Duodenal mucosa (tissue), 2 donors: ENCODE results near the gene IFIT3.
A peak's percentile ranks its signal among the peaks of the same experiment; 100 is the strongest.
"Not testable (repeated sequence)": the region's sequence is repeated elsewhere in the genome, so short reads cannot be mapped to it uniquely, and the experiment has no call there.

ENCODE experiments used
- H3K27ac ChIP-seq: one replicate; pipeline ENCODE4 v1.7.0; 2013; ENCODE audit warnings: low read depth, low read length
- H3K27me3 ChIP-seq, 2 donors: one replicate each; pipeline ENCODE4 v1.7.0; 2013; ENCODE audit warnings: low read length in 2 of 2, control low read depth in 1 of 2; ENCODE audit not compliant: insufficient read depth in 2 of 2, control insufficient read depth in 1 of 2
- H3K36me3 ChIP-seq, 2 donors: one replicate each; pipeline ENCODE4 v1.7.0; 2013; ENCODE audit warnings: low read length in 2 of 2, control low read depth in 1 of 2; ENCODE audit not compliant: insufficient read depth in 2 of 2, control insufficient read depth in 1 of 2
- H3K4me1 ChIP-seq, 2 donors: one replicate each; pipeline ENCODE4 v1.7.0; 2013; ENCODE audit warnings: low read length in 2 of 2, control low read depth in 1 of 2; ENCODE audit not compliant: insufficient read depth in 2 of 2, control insufficient read depth in 1 of 2
- H3K4me3 ChIP-seq, 2 donors: one replicate each; pipeline ENCODE4 v1.7.0; 2013; ENCODE audit warnings: low read length in 2 of 2, low read depth in 1 of 2
- H3K9ac ChIP-seq, 2 donors: one replicate each; pipeline ENCODE4 v1.7.0; 2013; ENCODE audit warnings: low read length in 2 of 2, low read depth in 1 of 2
- H3K9me3 ChIP-seq, 2 donors: one replicate each; pipeline ENCODE4 v1.7.0; 2013; ENCODE audit warnings: low read length in 2 of 2, control low read depth in 1 of 2; ENCODE audit not compliant: control insufficient read depth in 1 of 2

Gene IFIT3

GRCh38 chr10:89285303-89285702 is 42.5 kb upstream of the IFIT3 start:
- H3K27ac ChIP-seq, H3K4me3 ChIP-seq, H3K9me3 ChIP-seq, H3K27me3 ChIP-seq, H3K36me3 ChIP-seq, H3K9ac ChIP-seq, H3K4me1 ChIP-seq: not testable (repeated sequence)

- Histone ChIP-seq H3K36me3 (no peaks in the 10 kb centered on the region), H3K27ac (no peak overlapping the region), H3K4me1 (peaks cover 0 to 17% of the 10 kb centered on the region in 2 donors), H3K27me3 (no peaks in the 10 kb centered on the region), H3K4me3 (no peak overlapping the region), H3K9me3 (no peaks in the 10 kb centered on the region), H3K9ac (no peak overlapping the region)
Observed at GRCh38 chr10:89294721-89295239, 33.0 kb upstream of the IFIT3 start.

- H3K27ac ChIP-seq, result no peak overlapping the region
- H3K4me3 ChIP-seq, result no peak overlapping the region
- H3K36me3 ChIP-seq, result no peaks in the 10 kb centered on the region
- peaks cover 0 to 17% of the 10 kb centered on the region in 2 donors for H3K4me1 ChIP-seq
- no peaks in the 10 kb centered on the region for H3K27me3 ChIP-seq
- no peak overlapping the region for H3K9ac ChIP-seq
- H3K9me3 ChIP-seq, result no peaks in the 10 kb centered on the region
Observed at GRCh38 chr10:89295597-89295996, 32.2 kb upstream of the IFIT3 start.

GRCh38 chr10:89296220-89296648 is 31.6 kb upstream of the IFIT3 start:
- Histone ChIP-seq H3K9me3 (no peaks in the 10 kb centered on the region), H3K4me3 (no peak overlapping the region), H3K36me3 (no peaks in the 10 kb centered on the region), H3K27ac (no peak overlapping the region), H3K4me1 (peaks cover 3 to 22% of the 10 kb centered on the region in 2 donors), H3K27me3 (no peaks in the 10 kb centered on the region), H3K9ac (no peak overlapping the region)

GRCh38 chr10:89297356-89297755 is 30.4 kb upstream of the IFIT3 start:
- Histone ChIP-seq H3K4me1 (peaks cover 5 to 24% of the 10 kb centered on the region in 2 donors), H3K27me3 (no peaks in the 10 kb centered on the region), H3K36me3 (no peaks in the 10 kb centered on the region), H3K9me3 (no peaks in the 10 kb centered on the region), H3K4me3 (no peak overlapping the region), H3K9ac (no peak overlapping the region), H3K27ac (no peak overlapping the region)

GRCh38 chr10:89297791-89298190 is 30.0 kb upstream of the IFIT3 start:
- H3K9ac ChIP-seq, result no peak overlapping the region
- no peak overlapping the region for H3K27ac ChIP-seq
- peaks cover 9 to 24% of the 10 kb centered on the region in 2 donors for H3K4me1 ChIP-seq

GRCh38 chr10:89299031-89299430 is 28.8 kb upstream of the IFIT3 start:
- H3K4me1 ChIP-seq, result peaks cover 20 to 31% of the 10 kb centered on the region in 2 donors

More at GRCh38 chr10:89297791-89298190, 30.0 kb upstream of the IFIT3 start:
- Histone ChIP-seq H3K4me3 (no peak overlapping the region), H3K27me3 (no peaks in the 10 kb centered on the region), H3K9me3 (no peaks in the 10 kb centered on the region), H3K36me3 (no peaks in the 10 kb centered on the region)

GRCh38 chr10:89301232-89301631 is 26.6 kb upstream of the IFIT3 start:
- H3K36me3 ChIP-seq, result peaks cover 4 to 5% of the 10 kb centered on the region in 2 donors
- peak overlapping the region; percentile 55 to 57 for H3K9ac ChIP-seq
- H3K4me1 ChIP-seq, result peaks cover 20 to 23% of the 10 kb centered on the region in 2 donors
- H3K27me3 ChIP-seq, result no peaks in the 10 kb centered on the region
- peak overlapping the region; percentile 69 to 70 for H3K4me3 ChIP-seq
- no peaks in the 10 kb centered on the region for H3K9me3 ChIP-seq
- H3K27ac ChIP-seq, result peak overlapping the region; percentile 79

More at GRCh38 chr10:89299031-89299430, 28.8 kb upstream of the IFIT3 start:
- no peaks in the 10 kb centered on the region for H3K9me3 ChIP-seq
- no peak overlapping the region for H3K9ac ChIP-seq
- H3K27me3 ChIP-seq, result no peaks in the 10 kb centered on the region
- no peak overlapping the region for H3K4me3 ChIP-seq
- no peaks in the 10 kb centered on the region for H3K36me3 ChIP-seq
- H3K27ac ChIP-seq, result no peak overlapping the region

GRCh38 chr10:89301721-89302445 is 25.9 kb upstream of the IFIT3 start, which contains the start of gene IFIT2:
Gene IFIT2, plus strand, starts transcription at chr10:89302046. Its CDS starts 78 bp downstream, at chr10:89302124.
- H3K27ac ChIP-seq, result peak within 1 kb of the TSS; percentile 79
- H3K9ac ChIP-seq, result peak within 1 kb of the TSS; percentile 55 to 57
- H3K4me3 ChIP-seq, result peak within 1 kb of the TSS; percentile 69 to 70
- peaks cover 15 to 23% of the 10 kb centered on the region in 2 donors for H3K4me1 ChIP-seq
- H3K36me3 ChIP-seq, result peaks cover 9 to 10% of the 10 kb centered on the region in 2 donors
- no peaks in the 10 kb centered on the region for H3K9me3 ChIP-seq
- no peaks in the 10 kb centered on the region for H3K27me3 ChIP-seq

GRCh38 chr10:89302625-89303024 is 25.2 kb upstream of the IFIT3 start:
- Histone ChIP-seq H3K27me3 (no peaks in the 10 kb centered on the region), H3K4me1 (peaks cover 14 to 23% of the 10 kb centered on the region in 2 donors), H3K4me3 (peak overlapping the region; percentile 69 to 70), H3K9ac (peak overlapping the region; percentile 55 to 57), H3K36me3 (peaks cover 9 to 12% of the 10 kb centered on the region in 2 donors), H3K9me3 (no peaks in the 10 kb centered on the region), H3K27ac (peak overlapping the region; percentile 79)
